ENCODE data around the gene TMEM208. TPM values are rescaled to one million over a fixed set of nuclear protein-coding genes. Genes with fewer than 3 reads are reported as not detected.

Gene TMEM208
- total RNA-seq, 4 donors from 2014 or later: 20.8 to 40.3 (median 31.0) TPM

- TF ChIP-seq POLR2A (IDR thresholded peaks at IDR 0.05) (no peak), CTCF (IDR thresholded peaks at IDR 0.05) (no peak)
- DNase-seq (ENCODE audit: low spot score in 2 of 2): no peak
- no peak overlapping the region for H3K4me3 ChIP-seq (ENCODE audit: low read depth, poor library complexity, severe bottlenecking)
- 96 to 97% methylated on average over 3 of the region's 3 CpGs for whole genome bisulfite sequencing, 2 donors
- intact Hi-C loops (cut with DNase I; ENCODE audit: low total_unique reads): no loop called here
These were observed 11.3 kb downstream of the TMEM208 start for GRCh38 chr16:67238278-67238575.

GRCh38 chr16:67238806-67239470 is 12.0 kb downstream of the TMEM208 start:
- TF ChIP-seq CTCF (IDR thresholded peaks at IDR 0.05): no peak
- TF ChIP-seq POLR2A (IDR thresholded peaks at IDR 0.05): no peak
- H3K4me3 ChIP-seq (ENCODE audit: low read depth, poor library complexity, severe bottlenecking): no peak overlapping the region
- intact Hi-C loops (cut with DNase I; ENCODE audit: low total_unique reads): no loop called here
- DNase-seq (ENCODE audit: low spot score in 2 of 2): no peak
- WGBS, 2 donors: 95 to 97% methylated on average over 9 of the region's 9 CpGs

GRCh38 chr16:67240506-67240905 is 13.6 kb downstream of the TMEM208 start:
- TF ChIP-seq CTCF (IDR thresholded peaks at IDR 0.05) (no peak), POLR2A (IDR thresholded peaks at IDR 0.05) (no peak)
- WGBS, 2 donors: 54 to 56% methylated on average over 4 of the region's 4 CpGs
- no peak overlapping the region for H3K4me3 ChIP-seq (ENCODE audit: low read depth, poor library complexity, severe bottlenecking)
- DNase-seq (ENCODE audit: low spot score in 2 of 2): no peak
- intact Hi-C loops (cut with DNase I; ENCODE audit: low total_unique reads): no loop called here

GRCh38 chr16:67241008-67241900 is 14.3 kb downstream of the TMEM208 start:
- 50 to 62% methylated on average over 9 to 10 of the region's 10 CpGs for WGBS, 2 donors
- no peak for DNase-seq (ENCODE audit: low spot score in 2 of 2)
- H3K4me3 ChIP-seq (ENCODE audit: low read depth, poor library complexity, severe bottlenecking): no peak overlapping the region
- TF ChIP-seq POLR2A (IDR thresholded peaks at IDR 0.05) (no peak), CTCF (IDR thresholded peaks at IDR 0.05) (no peak)
- intact Hi-C loops (cut with DNase I; ENCODE audit: low total_unique reads): no loop called here

GRCh38 chr16:67242138-67242730 is 15.3 kb downstream of the TMEM208 start:
- DNase-seq (ENCODE audit: low spot score in 2 of 2): no peak
- TF ChIP-seq POLR2A (IDR thresholded peaks at IDR 0.05) (no peak), CTCF (IDR thresholded peaks at IDR 0.05) (no peak)
- intact Hi-C loops (cut with DNase I; ENCODE audit: low total_unique reads): no loop called here

More at GRCh38 chr16:67242138-67242730, 15.3 kb downstream of the TMEM208 start:
- H3K4me3 ChIP-seq (ENCODE audit: low read depth, poor library complexity, severe bottlenecking): no peak overlapping the region
- 83 to 84% methylated on average over 4 of the region's 4 CpGs for WGBS, 2 donors
